H1 (cell line): ENCODE results near the gene SSMEM1. TPM values are rescaled to one million over a fixed set of nuclear protein-coding genes. Genes with fewer than 3 reads are reported as not detected.

Experiments
- CBX8 ChIP-seq: fragments of 300-800, 300-1000 bp; sonication (generic); IDR thresholded peaks from 2 replicates; pipeline ENCODE4 v1.7.1; 2016; ENCODE audit warnings: low read depth, low read length, borderline replicate concordance
- CHD7 ChIP-seq: fragments of 300-600 bp; sonication (generic); IDR thresholded peaks from 2 replicates; pipeline ENCODE4 v1.7.1; 2012; ENCODE audit warnings: low read length, moderate library complexity, mild to moderate bottlenecking, inconsistent platforms; ENCODE audit not compliant: insufficient replicate concordance
- CTCF ChIP-seq, 3 experiments: IDR thresholded peaks; 1 replicate in 2 of 3; 2 replicates in 1 of 3; pipeline versions ENCODE4 v1.5.1 to v1.6.1; 2011; ENCODE audit warnings: low read length in 3 of 3, mild to moderate bottlenecking in 3 of 3, inconsistent platforms in 2 of 3, low read depth in 1 of 3, moderate library complexity in 1 of 3; ENCODE audit not compliant: insufficient read depth in 1 of 3; ENCODE audit errors: control extremely low read depth in 1 of 3
- KDM5A ChIP-seq: fragments of 200-600 bp; IDR thresholded peaks from 2 replicates; pipeline ENCODE4 v1.7.1; 2012; ENCODE audit warnings: mild to moderate bottlenecking, low read length, inconsistent platforms, mixed read lengths
- SIX5 ChIP-seq: IDR thresholded peaks from 2 replicates; pipeline ENCODE4 v1.6.1; 2011; ENCODE audit warnings: mild to moderate bottlenecking, low read depth, low read length
- YY1 ChIP-seq: IDR thresholded peaks from 2 replicates; pipeline ENCODE4 v1.6.1; 2011; ENCODE audit warnings: low read depth, mild to moderate bottlenecking, low read length
- polyA plus RNA-seq, 7 experiments: library from polyadenylated mRNA; depleted of rRNA in 3 of 7; stranded (reverse) in 5 of 7; unstranded in 2 of 7; fragments of >200 nt in 5 of 7; fragments of 200-250 nt in 2 of 7; gene quantifications; 1 replicate in 5 of 7; 2 replicates in 1 of 7; 4 replicates in 1 of 7; pipeline versions ENCODE4 v1.2.1 to v1.2.3, GENCODE V29; 2011 to 2013; ENCODE audit warnings: missing spikeins in 2 of 7, mixed read lengths in 2 of 7
- total RNA-seq: library from RNA; stranded (reverse); fragmentation: NEBNext Ultra II Directional; extraction: Animal tissue kit (Norgen Biotek cat#: 25700); gene quantifications from 2 replicates; pipeline ENCODE4 v1.2.1, GENCODE V29; 2021
- TF ChIP-seq, protein P1 (sequence below): IDR thresholded peaks from 2 replicates; pipeline ENCODE4 v1.6.1; 2012; ENCODE audit warnings: low read length, inconsistent platforms

Gene SSMEM1
- total and polyA plus RNA-seq, 2 of the 8 experiments (the other 6 are each of a cell fraction or from before 2014, with no cell fraction given): not detected

- no peak for TF ChIP-seq CHD7
- TF ChIP-seq KDM5A: no peak
- TF ChIP-seq, protein P1, sequence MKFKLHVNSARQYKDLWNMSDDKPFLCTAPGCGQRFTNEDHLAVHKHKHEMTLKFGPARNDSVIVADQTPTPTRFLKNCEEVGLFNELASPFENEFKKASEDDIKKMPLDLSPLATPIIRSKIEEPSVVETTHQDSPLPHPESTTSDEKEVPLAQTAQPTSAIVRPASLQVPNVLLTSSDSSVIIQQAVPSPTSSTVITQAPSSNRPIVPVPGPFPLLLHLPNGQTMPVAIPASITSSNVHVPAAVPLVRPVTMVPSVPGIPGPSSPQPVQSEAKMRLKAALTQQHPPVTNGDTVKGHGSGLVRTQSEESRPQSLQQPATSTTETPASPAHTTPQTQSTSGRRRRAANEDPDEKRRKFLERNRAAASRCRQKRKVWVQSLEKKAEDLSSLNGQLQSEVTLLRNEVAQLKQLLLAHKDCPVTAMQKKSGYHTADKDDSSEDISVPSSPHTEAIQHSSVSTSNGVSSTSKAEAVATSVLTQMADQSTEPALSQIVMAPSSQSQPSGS: no peak
- no peak for TF ChIP-seq CTCF (IDR thresholded peaks at IDR 0.05; ENCODE audit: control extremely low read depth in 1 of 3, insufficient read depth in 1 of 3, low read depth in 1 of 3, low read length in 3 of 3)
- no peak for TF ChIP-seq YY1
- TF ChIP-seq SIX5: no peak
- no peak for TF ChIP-seq CBX8
Measured at GRCh38 chr7:130254555-130254954, 46.9 kb downstream of the SSMEM1 start (continued).
